Body of pancreas (tissue), 4 donors: Measurements from ENCODE around the gene CTDSPL.

ENCODE experiments used
- POLR2A ChIP-seq, 3 donors: fragments of 450-650 bp; IDR thresholded peaks; one replicate each; pipeline ENCODE4 v1.6.1; 2016; ENCODE audit warnings: antibody characterized with exemption in 3 of 3, mild to moderate bottlenecking in 2 of 3
- TF ChIP-seq, protein P1 (sequence below), 7 experiments: fragments of 450-650 bp in 4 of 7; fragments of 200-600 bp in 3 of 7; sonication (generic) in 3 of 7; IDR thresholded peaks; one replicate each; pipeline ENCODE4 v1.5.1; 2016 to 2019; ENCODE audit warnings: antibody characterized with exemption in 7 of 7

- TF ChIP-seq, protein P1, sequence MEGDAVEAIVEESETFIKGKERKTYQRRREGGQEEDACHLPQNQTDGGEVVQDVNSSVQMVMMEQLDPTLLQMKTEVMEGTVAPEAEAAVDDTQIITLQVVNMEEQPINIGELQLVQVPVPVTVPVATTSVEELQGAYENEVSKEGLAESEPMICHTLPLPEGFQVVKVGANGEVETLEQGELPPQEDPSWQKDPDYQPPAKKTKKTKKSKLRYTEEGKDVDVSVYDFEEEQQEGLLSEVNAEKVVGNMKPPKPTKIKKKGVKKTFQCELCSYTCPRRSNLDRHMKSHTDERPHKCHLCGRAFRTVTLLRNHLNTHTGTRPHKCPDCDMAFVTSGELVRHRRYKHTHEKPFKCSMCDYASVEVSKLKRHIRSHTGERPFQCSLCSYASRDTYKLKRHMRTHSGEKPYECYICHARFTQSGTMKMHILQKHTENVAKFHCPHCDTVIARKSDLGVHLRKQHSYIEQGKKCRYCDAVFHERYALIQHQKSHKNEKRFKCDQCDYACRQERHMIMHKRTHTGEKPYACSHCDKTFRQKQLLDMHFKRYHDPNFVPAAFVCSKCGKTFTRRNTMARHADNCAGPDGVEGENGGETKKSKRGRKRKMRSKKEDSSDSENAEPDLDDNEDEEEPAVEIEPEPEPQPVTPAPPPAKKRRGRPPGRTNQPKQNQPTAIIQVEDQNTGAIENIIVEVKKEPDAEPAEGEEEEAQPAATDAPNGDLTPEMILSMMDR (IDR thresholded peaks at IDR 0.05), result no peak
- TF ChIP-seq POLR2A (IDR thresholded peaks at IDR 0.05), result no peak
Observed at GRCh38 chr3:38031022-38031994, 169.6 kb downstream of the CTDSPL start.
